NCI-H2171 (cell line): ENCODE data around the gene TDRD5.
"Not testable (repeated sequence)": the region's sequence is repeated elsewhere in the genome, so short reads cannot be mapped to it uniquely, and the experiment has no call there.

Experiments
- DNase-seq: peaks from one replicate; lab custom pipeline; 2025; lab: John Stamatoyannopoulos, UW

The TDRD5 gene

DNA sequence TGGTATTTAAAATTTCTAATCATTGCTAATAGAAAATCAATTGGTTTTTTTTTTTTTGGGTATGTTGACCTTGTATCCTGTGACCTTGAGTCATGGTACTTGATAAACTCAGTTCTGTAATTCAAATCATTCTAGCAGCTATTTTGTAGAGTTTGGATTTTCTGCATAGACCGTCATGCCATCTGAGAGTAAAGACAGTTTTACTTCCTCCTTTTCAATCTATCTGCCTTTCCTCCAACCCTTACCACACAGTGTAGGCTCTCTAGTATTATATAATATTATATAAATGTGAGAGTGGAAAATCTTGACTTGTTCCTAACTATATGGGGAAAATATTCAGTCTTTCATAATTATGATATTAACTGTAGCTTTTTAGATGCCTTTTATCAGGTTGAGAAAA lies 7.0 kb downstream of the TDRD5 start:
- DNase-seq, result no peak

- no peak for DNase-seq
These were observed 8.1 kb downstream of the TDRD5 start for GRCh38 chr1:179599623-179600249.

DNA sequence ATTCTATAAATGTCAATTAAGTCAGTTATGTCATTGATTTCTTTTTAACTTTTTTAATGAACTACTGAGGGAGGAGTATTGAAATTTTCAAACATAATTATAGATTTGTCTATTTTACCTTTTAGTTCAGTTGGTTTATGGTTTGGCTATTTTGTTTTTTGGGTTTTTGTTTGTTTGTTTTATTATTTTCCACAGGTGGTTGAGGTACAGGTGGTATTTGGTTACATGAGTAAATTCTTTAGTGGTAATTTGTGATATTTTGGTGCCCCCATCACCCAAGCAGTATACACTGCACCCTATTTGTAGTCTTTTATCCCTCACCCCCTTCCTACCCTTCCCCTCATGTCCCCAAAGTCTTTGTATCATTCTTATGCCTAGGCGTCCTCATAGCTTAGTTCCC lies 9.5 kb downstream of the TDRD5 start:
- DNase-seq, result no peak

GRCh38 chr1:179612361-179612760 lies 20.7 kb downstream of the TDRD5 start:
- no peak for DNase-seq

GRCh38 chr1:179630719-179631118 lies 39.1 kb downstream of the TDRD5 start:
- DNase-seq, result no peak

DNA sequence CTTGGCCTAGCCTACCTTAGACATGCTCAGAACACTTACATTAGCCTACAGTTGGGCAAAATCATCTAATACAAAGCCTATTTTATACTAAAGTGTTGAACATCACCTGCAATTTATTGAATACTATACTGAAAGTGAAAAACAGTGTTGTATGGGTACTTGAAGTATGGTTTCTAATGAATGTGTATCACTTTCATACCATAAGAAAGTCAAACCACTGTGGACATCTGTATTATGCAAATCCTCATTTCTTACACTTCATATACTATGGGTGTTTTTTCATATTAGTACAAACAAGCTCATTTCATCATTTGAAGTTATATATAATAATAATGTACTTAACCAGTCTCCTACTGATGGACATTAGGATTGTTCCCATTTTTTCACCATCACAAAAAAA lies 41.2 kb downstream of the TDRD5 start:
- DNase-seq, result no peak

DNA sequence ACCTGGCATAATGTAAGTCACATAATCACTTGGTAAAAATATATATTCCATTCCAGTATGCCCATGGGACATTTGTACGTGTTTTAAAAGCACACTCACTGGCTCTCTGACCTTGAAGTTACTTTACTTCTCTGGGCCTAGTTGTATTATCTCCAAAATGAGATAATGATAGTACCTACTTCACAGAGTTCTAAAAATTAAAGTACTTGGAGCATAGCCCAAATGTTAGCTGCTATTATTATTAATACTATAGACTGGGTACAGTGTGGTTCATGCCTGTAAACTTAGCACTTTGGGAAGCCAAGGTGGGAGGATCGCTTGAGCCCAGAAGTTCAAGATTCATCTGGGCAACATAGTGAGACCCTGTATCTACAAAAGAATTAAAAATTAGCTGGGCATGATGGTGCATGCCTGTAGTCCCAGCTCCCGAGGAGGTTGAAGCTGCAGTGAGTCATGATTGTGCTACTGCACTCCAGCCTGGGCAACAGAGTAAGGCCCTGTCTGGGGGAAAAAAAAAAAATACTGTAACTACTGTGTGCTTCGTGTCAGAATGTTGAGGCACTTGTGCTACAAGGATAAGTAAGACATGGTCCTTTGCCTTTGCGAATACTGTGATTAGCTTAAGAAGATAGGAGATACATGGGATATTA lies 45.7 kb downstream of the TDRD5 start:
- DNase-seq, result no peak

DNA sequence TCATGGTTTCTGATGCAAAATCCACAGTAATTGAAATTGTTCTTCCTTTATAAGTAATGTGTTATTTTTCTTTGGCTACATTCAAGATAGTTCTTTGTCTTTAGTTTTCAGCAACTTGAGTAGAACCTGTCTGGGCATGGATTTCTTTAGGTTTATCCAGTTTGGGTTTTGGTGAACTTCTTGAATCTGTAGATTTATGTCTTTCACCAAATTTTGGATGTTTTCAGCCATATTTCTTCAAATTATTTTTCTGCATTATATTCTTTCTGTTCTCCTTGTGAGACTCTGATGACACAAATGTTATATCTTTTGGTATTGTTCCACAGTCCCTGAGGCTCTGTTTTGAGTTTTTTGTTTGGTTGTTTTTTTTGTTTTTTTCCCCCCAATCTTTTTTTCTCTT lies 69.4 kb downstream of the TDRD5 start:
- no peak for DNase-seq

- DNase-seq, result no peak
These were observed 72.2 kb downstream of the TDRD5 start for GRCh38 chr1:179663810-179664209.

- no peak for DNase-seq
These were observed 86.2 kb downstream of the TDRD5 start for GRCh38 chr1:179677882-179678281.

- not testable (repeated sequence) for DNase-seq
These were observed 102.9 kb downstream of the TDRD5 start for GRCh38 chr1:179694530-179694929.

DNA sequence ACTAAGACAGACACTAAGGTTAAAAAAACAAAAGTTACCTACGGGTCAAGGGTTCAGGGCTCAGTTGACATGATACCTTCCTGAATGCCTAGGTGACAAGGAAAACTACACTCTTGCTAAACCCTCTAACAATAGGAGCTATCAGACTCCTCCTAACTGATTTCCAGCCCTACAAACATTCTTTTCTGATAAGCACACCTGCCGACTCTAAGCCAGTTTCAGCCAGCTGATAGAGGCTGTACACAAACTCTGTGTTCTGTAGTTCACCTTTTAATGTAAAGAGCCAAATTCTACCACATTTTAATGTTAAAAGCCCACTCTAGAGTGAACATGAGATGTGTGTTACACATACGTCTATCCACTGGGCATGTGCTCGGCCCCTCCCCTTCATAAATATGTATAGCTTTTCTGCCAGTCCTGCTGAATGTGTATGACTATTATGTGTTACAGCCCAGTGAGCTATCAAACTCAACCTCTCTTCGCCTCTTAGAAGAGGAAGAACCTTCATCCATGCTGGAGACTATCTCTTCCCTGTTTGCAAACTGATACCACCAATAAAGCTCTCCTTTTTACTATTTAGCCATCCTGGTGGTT lies 111.4 kb downstream of the TDRD5 start:
- DNase-seq, result no peak

- peak; percentile 61 for DNase-seq
These were observed 114.8 kb downstream of the TDRD5 start for GRCh38 chr1:179706339-179706941.

DNA sequence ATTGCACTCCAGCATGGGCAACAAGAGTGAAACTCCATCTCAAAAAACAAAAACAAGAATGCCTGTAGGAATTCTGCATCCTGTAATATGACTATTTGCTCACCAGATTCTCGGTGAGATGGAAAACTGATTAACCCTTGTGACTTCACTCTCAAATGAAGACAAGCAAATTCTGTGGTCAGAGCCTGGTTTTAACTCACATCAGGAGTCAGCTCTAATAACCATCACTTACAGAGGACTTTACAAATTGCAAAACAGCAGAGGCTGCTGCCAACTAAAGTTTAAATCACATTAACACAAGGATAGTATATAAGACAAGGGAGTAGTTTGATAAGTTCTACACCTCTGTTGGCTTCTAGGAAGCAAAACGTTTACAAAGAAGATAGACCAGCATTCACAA lies 115.8 kb downstream of the TDRD5 start:
- no peak for DNase-seq

DNA sequence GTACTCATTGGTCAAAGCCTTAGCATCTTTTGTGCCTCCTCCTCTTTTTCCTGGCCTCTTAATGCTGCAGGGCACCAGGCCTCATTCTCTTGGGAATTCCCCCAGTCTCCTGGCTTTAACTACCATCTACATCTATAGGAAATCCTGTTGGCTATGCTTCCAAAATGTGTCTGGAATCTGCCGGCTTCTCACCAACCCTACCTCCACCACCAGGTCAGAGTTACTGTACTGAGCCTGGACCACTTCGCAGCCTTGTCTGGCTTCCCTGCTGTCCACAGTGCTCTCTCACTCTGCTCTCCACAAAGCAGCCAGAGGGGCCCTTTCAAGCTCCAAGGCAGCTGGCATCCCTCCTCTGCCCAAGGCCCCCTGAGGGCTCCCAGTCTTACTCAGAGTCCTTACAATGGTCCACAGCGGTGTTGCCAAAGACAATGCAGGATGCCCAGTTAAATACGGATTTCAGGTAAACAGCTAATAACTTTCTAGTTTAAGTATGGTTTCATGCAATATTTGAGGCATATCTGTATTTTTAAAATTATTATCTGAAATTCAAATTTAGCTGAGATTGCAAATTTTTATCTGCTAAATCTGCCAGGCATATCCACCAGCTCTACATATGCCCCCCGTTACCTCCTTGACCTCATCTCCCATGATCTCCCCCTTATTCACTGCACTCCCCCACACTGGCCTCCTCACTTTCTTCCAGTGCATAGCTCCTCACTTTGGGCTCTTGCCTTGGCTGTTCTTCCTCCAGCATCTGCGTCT lies 117.0 kb downstream of the TDRD5 start:
- DNase-seq, result no peak

DNA sequence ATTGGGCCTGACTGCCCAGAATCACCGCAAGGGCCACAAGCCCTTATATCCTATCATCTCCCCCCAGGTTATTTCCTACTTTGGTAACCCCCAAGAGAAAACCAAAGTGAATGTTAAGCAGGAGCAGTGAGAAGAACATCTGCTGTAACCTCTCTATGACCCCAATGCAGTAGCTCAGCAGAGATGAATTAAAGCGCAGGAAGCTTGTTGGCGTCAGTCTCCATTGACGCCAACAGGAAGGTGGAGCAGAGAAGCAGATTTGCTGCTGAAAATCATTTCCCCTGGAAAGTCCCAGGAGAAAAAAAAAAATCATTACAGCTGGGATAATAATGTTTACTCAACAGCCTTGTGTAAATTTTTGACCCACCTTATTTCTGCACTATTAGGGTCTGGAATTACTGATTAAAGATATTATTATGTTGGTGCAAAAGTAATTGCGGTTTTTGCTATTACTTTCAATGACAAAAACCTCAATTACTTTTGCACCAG lies 118.3 kb downstream of the TDRD5 start:
- DNase-seq, result peak; percentile 66

DNA sequence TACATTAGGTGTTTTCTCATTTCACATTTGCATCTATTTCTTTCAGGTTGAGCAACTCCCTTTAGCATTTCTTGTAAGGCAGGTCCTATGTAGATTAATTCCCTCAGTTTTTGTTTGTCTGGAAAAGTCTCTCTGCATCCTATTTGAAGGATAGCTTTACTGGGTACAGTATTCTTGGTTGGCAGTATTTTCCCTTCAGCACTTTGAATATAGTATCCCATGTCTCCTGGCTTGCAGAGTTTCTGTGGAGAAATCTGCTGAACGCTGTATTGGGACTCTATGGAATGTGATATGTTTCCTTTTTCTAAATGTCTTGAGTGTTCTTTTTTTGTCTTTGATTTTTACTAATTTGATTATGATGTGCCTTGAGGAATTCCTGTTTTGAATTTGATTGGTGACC lies 122.5 kb downstream of the TDRD5 start:
- no peak for DNase-seq

- DNase-seq, result no peak
These were observed 123.0 kb downstream of the TDRD5 start for GRCh38 chr1:179714623-179715022.

DNA sequence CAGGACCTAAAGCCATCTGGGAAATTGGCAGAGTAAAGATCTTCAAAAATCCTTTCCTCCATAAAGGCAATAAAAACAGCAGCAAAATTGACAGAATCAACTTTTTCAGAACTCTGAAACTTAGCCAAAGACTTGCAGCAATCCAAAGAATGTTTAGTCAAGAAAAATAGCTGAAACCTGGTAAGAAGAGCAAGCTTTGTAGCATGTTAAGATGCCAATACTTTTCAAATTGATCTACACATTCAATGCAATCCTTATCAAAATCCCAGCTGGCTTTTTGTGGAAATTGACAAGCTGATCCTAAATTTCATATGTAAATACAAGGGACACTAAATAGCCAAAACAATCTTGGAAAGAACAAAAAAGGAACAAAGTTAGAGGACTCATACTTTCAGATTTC lies 127.6 kb downstream of the TDRD5 start:
- DNase-seq, result no peak

GRCh38 chr1:179728271-179728670 lies 136.6 kb downstream of the TDRD5 start:
- DNase-seq, result peak; percentile 27

- DNase-seq, result no peak
These were observed 138.2 kb downstream of the TDRD5 start for GRCh38 chr1:179729881-179730280.

- DNase-seq, result no peak
These were observed 140.0 kb downstream of the TDRD5 start for GRCh38 chr1:179731643-179732042.
